IMR-90 (cell line): Measurements from ENCODE around the gene ABHD2. TPM values are rescaled to one million over a fixed set of nuclear protein-coding genes. Genes with fewer than 3 reads are reported as not detected.
"Not testable (repeated sequence)": the region's sequence is repeated elsewhere in the genome, so short reads cannot be mapped to it uniquely, and the experiment has no call there.

Experiments used
- ATAC-seq: fragments of 200-7000 bp; cut with Tn5 transposase; 2 replicates; pipeline ENCODE4 v1.9.1; 2020; ENCODE audit warnings: low read depth, mild to moderate bottlenecking, moderate library complexity
- BruUV-seq: library from RNA; stranded (reverse); fragments of 400-500 nt; replicated peaks from 2 replicates; lab custom pipeline; 2021; lab: Mats Ljungman, UMichigan
- CTCF ChIA-PET: fragments of 300-600 bp; formaldehyde crosslinking; extraction: SDS; loops from one replicate; lab custom pipeline; 2021; ENCODE audit warnings: antibody characterized with exemption; lab: Yijun Ruan, JAX
- POLR2A ChIA-PET: fragments of 300-600 bp; sonication (Branson Sonifier 250); formaldehyde crosslinking; loops from one replicate; lab custom pipeline; 2022; ENCODE audit warnings: antibody characterized with exemption; ENCODE audit not compliant: unreplicated experiment; lab: Charles Lee
- DNase-seq: peaks from one replicate; pipeline ENCODE4 v3.0.0; 2013
- H2AFZ ChIP-seq: replicated peaks from 2 replicates; pipeline ENCODE3; 2013; ENCODE audit warnings: low read length, mild to moderate bottlenecking; ENCODE audit not compliant: poor library complexity
- H2AK5ac ChIP-seq: 2 replicates; pipeline ENCODE4 v1.6.1; 2013; ENCODE audit warnings: low read depth, low read length, inconsistent platforms
- H2AK9ac ChIP-seq: replicated peaks from 2 replicates; pipeline ENCODE3; 2013; ENCODE audit warnings: mild to moderate bottlenecking, low read depth, low read length, moderate library complexity; ENCODE audit not compliant: poor library complexity
- H2BK120ac ChIP-seq: 2 replicates; pipeline ENCODE4 v1.6.1; 2013; ENCODE audit warnings: low read depth, low read length, inconsistent platforms
- H2BK15ac ChIP-seq: 3 replicates; pipeline ENCODE4 v1.6.1; 2013; ENCODE audit warnings: low read depth, low read length, inconsistent platforms
- H2BK20ac ChIP-seq: 2 replicates; pipeline ENCODE4 v1.6.1; 2013; ENCODE audit warnings: low read depth, mild to moderate bottlenecking, inconsistent platforms, low read length, moderate library complexity
- H2BK5ac ChIP-seq: 2 replicates; pipeline ENCODE4 v1.6.1; 2013; ENCODE audit warnings: mild to moderate bottlenecking, low read depth, low read length, inconsistent platforms; ENCODE audit not compliant: poor library complexity, severe bottlenecking
- H3K14ac ChIP-seq: replicated peaks from 2 replicates; pipeline ENCODE4 v1.6.1; 2013; ENCODE audit warnings: low read depth, low read length, inconsistent platforms
- H3K18ac ChIP-seq: 2 replicates; pipeline ENCODE4 v1.6.1; 2013; ENCODE audit warnings: low read depth, low read length, control low read depth
- H3K23ac ChIP-seq: 2 replicates; pipeline ENCODE4 v1.6.1; 2013; ENCODE audit warnings: low read depth, low read length, inconsistent platforms
- H3K27ac ChIP-seq: 2 replicates; pipeline ENCODE4 v1.5.1; 2013; ENCODE audit warnings: mild to moderate bottlenecking, control low read depth, low read length; ENCODE audit not compliant: insufficient read depth
- H3K27me3 ChIP-seq: 2 replicates; pipeline ENCODE4 v1.6.1; 2013; ENCODE audit warnings: low read length; ENCODE audit not compliant: control insufficient read depth, insufficient read depth
- H3K36me3 ChIP-seq: 2 replicates; pipeline ENCODE4 v1.6.1; 2013; ENCODE audit warnings: low read length, mixed read lengths; ENCODE audit not compliant: control insufficient read depth, insufficient read depth
- H3K4ac ChIP-seq: 2 replicates; pipeline ENCODE4 v1.6.1; 2013; ENCODE audit warnings: low read depth, low read length, inconsistent platforms
- H3K4me1 ChIP-seq: 2 replicates; pipeline ENCODE4 v1.6.1; 2013; ENCODE audit warnings: low read length, mixed read lengths; ENCODE audit not compliant: control insufficient read depth, insufficient read depth
- H3K4me2 ChIP-seq: 2 replicates; pipeline ENCODE4 v1.6.1; 2013; ENCODE audit warnings: low read depth, mild to moderate bottlenecking, control low read depth, low read length, moderate library complexity
- H3K4me3 ChIP-seq: 2 replicates; pipeline ENCODE4 v1.5.1; 2013; ENCODE audit warnings: low read depth, mild to moderate bottlenecking, control low read depth, low read length, moderate library complexity; ENCODE audit not compliant: insufficient read depth
- H3K56ac ChIP-seq: 2 replicates; pipeline ENCODE4 v1.6.1; 2013; ENCODE audit warnings: low read length, inconsistent platforms; ENCODE audit not compliant: insufficient read depth; ENCODE audit errors: extremely low read depth
- H3K79me1 ChIP-seq, 2 experiments: 2 replicates each; pipeline ENCODE4 v1.6.1; 2013; ENCODE audit warnings: low read length in 2 of 2, inconsistent platforms in 1 of 2, low read depth in 1 of 2
- H3K9ac ChIP-seq: 2 replicates; pipeline ENCODE4 v1.6.1; 2013; ENCODE audit warnings: low read depth, low read length, control low read depth
- H3K9me1 ChIP-seq: 2 replicates; pipeline ENCODE4 v1.6.1; 2013; ENCODE audit warnings: low read length, inconsistent platforms; ENCODE audit not compliant: insufficient read depth
- H3K9me3 ChIP-seq: 2 replicates; pipeline ENCODE4 v1.6.1; 2013; ENCODE audit warnings: low read length; ENCODE audit not compliant: control insufficient read depth, insufficient read depth
- H4K20me1 ChIP-seq: 2 replicates; pipeline ENCODE4 v1.6.1; 2013; ENCODE audit warnings: low read length, inconsistent platforms; ENCODE audit not compliant: insufficient read depth
- H4K5ac ChIP-seq: 2 replicates; pipeline ENCODE4 v1.6.1; 2013; ENCODE audit warnings: mild to moderate bottlenecking, low read depth, low read length, control low read depth
- H4K8ac ChIP-seq, 2 experiments: 2 replicates each; pipeline ENCODE4 v1.6.1; 2013; ENCODE audit warnings: low read depth in 2 of 2, low read length in 2 of 2, control low read depth in 1 of 2, inconsistent platforms in 1 of 2
- H4K91ac ChIP-seq: 2 replicates; pipeline ENCODE4 v1.6.1; 2013; ENCODE audit warnings: low read depth, low read length, inconsistent platforms; ENCODE audit not compliant: insufficient read depth
- whole genome bisulfite sequencing, 2 experiments: methylation state at CpG; one replicate each; pipeline versions ENCODE4 v1.1.5 to v1.1.7; 2013; ENCODE audit warnings: missing lambda C conversion rate in 2 of 2; ENCODE audit not compliant: insufficient read length in 1 of 2; ENCODE audit errors: extremely low coverage in 2 of 2; 5-methylcytosine and 5-hydroxymethylcytosine counted together
- dilution Hi-C: fragments of 300-500 bp; cut with HindIII; formaldehyde crosslinking; loops from one replicate; pipeline ENCODE4 v1.14.3; 2018; ENCODE audit warnings: low sequenced_read_pairs; ENCODE audit not compliant: unreplicated experiment
- in situ Hi-C: fragments of 300-500 bp; cut with MboI; formaldehyde crosslinking; loops from 3 replicates; pipeline ENCODE4 v1.14.3; 2019; ENCODE audit warnings: low sequenced_read_pairs, inconsistent platforms, mixed read lengths
- intact Hi-C: fragments of 100-400 bp; cut with micrococcal nuclease; formaldehyde crosslinking; loops from 2 replicates; pipeline ENCODE4 v1.10.0; 2022
- polyA plus RNA-seq, 3 experiments: library from polyadenylated mRNA; depleted of rRNA; stranded (reverse); fragments of >200 nt; gene quantifications; 2 replicates each; pipeline ENCODE4 v1.2.3, GENCODE V29; 2012; ENCODE audit warnings: low replicate concordance in 1 of 3
- total RNA-seq: library from RNA; depleted of rRNA; stranded (reverse); fragments of >200 nt; gene quantifications from 2 replicates; pipeline ENCODE4 v1.2.3, GENCODE V29; 2012

Gene ABHD2
- total and polyA plus RNA-seq, 2 of the 4 experiments (the other 2 are of a cell fraction) = 31.2 to 62.9 TPM

DNA sequence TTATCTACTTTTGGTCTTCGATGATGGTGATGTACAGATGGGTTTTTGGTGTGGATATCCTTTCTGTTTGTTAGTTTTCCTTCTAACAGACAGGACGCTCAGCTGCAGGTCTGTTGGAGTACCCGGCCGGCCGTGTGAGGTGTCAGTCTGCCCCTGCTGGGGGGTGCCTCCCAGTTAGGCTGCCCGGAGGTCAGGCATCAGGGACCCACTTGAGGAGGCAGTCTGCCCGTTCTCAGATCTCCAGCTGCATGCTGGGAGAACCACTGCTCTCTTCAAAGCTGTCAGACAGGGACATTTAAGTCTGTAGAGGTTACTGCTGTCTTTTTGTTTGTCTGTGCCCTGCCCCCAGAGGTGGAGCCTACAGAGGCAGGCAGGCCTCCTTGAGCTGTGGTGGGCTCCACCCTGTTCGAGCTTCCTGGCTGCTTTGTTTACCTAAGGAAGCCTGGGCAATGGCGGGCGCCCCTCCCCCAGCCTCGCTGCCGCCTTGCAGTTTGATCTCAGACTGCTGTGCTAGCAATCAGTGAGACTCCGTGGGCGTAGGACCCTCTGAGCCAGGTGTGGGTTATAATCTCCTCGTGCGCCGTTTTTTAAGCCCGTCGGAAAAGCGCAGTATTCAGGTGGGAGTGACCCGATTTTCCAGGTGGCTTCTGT is 39.1 kb upstream of the ABHD2 start:
- in situ Hi-C loops, H4K5ac ChIP-seq, H3K4me1 ChIP-seq, H4K20me1 ChIP-seq, H4K91ac ChIP-seq, H3K14ac ChIP-seq, H3K79me1 ChIP-seq, POLR2A ChIA-PET, dilution Hi-C loops, H3K9me3 ChIP-seq, H3K4me3 ChIP-seq, H3K56ac ChIP-seq, H2BK120ac ChIP-seq, H3K23ac ChIP-seq, H3K36me3 ChIP-seq, H3K4ac ChIP-seq, H4K8ac ChIP-seq, H2BK5ac ChIP-seq, H3K9ac ChIP-seq, H3K9me1 ChIP-seq, H2AFZ ChIP-seq, H2AK9ac ChIP-seq, CTCF ChIA-PET, BruUV-seq, ATAC-seq, H2BK20ac ChIP-seq, H3K18ac ChIP-seq, H2AK5ac ChIP-seq, H3K4me2 ChIP-seq, intact Hi-C loops, DNase-seq, H3K27me3 ChIP-seq, H3K27ac ChIP-seq, H2BK15ac ChIP-seq: not testable (repeated sequence)
- 100% methylated on average over 1 of the region's 21 CpGs; no CpG with 5 or more reads in 1 of the 2 experiments for WGBS, 2 experiments
